Measurements from ENCODE around the gene TMEM190.
A peak's percentile ranks its signal among the peaks of the same experiment; 100 is the strongest.
"Not testable (repeated sequence)": the region's sequence is repeated elsewhere in the genome, so short reads cannot be mapped to it uniquely, and the experiment has no call there.

TMEM190 gene
- long read RNA-seq, donor 1 = 0 reads
- long read RNA-seq, donor 2 = 0 reads
- long read RNA-seq, donor 3 = 0 reads
- long read RNA-seq, donor 4 = 0 reads
- long read RNA-seq, donor 5 = 0 reads
- long read RNA-seq, donor 6, partial matches to known transcripts = 0 of 1 reads
- long read RNA-seq, donor 6, other reads (novel, unspliced or antisense) = 0 of 1 reads
- long read RNA-seq, donor 7 = 0 reads
- long read RNA-seq, donor 8 = 0 reads

GRCh38 chr19:55376241-55376933 lies at the start of gene TMEM190:
TSS of gene TMEM190 (plus strand) at chr19:55376826. CDS start at chr19:55376854, 28 bp downstream.
- peak; percentile 60 for DNase-seq

GRCh38 chr19:55328774-55329318 lies 47.8 kb upstream of the TMEM190 start:
- DNase-seq = not testable (repeated sequence)

DNA sequence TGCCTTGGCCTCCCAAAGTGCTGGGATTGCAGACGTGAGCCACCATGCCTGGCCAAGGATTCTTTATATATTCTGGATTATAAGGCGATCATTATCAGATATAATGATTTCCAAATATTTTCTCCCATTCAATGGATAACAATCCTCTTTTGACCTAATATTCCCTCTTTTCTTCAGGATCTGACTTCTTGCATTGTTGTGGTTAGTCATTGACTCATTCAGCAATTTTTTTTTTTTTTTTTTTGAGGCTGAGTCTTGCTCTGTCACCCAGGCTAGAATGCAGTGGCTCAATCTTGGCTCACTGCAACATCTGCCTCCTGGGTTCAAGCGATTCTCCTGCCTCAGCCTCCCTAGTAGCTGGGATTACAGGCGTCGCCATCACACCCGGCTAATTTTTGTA lies 46.8 kb upstream of the TMEM190 start:
- DNase-seq = not testable (repeated sequence)

DNA sequence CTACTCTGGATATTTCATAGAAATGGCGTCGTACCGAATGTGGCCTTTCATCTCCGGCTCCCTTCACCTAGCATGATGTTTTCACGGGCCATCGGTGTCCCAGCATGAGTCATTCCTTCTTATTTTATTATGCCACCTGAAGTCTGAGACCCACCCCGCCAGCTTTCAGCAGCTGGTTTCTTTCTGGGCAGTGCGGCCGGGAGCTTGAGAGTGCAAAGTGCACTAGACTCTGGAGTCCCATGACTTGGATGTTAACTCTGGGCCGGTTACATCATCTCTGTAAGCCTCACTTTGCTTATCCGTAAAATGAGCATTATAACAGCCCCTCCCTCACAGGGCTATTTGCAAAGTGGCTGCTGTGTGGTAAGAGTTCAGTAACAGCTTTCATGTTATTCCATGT lies 42.8 kb upstream of the TMEM190 start:
- no peak for DNase-seq

DNA sequence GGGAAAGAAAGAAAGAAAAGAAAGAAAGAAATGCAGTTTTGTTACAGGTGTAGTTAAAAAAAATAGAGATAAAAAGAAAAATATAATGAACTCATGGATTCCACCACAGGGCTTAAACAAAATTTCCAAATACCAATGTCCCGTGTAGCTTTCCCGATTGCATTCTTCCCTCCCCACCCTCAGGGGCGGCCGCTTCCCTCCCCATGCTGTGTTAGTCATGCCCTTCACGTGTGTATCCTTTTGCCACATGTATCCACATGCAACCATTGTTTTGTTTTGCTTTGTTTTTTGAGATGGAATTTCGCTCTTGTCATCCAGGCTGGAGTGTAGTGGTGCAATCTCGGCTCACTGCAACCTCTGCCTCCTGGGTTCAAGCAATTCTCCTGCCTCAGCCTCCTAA lies 40.5 kb upstream of the TMEM190 start:
- DNase-seq = no peak

- DNase-seq = peak; percentile 96
Observed at GRCh38 chr19:55339105-55339888, 37.3 kb upstream of the TMEM190 start, which contains the start of gene KMT5C. TSS of gene KMT5C (plus strand) at chr19:55339876. CDS start at chr19:55341937, 2,061 bp downstream.

DNA sequence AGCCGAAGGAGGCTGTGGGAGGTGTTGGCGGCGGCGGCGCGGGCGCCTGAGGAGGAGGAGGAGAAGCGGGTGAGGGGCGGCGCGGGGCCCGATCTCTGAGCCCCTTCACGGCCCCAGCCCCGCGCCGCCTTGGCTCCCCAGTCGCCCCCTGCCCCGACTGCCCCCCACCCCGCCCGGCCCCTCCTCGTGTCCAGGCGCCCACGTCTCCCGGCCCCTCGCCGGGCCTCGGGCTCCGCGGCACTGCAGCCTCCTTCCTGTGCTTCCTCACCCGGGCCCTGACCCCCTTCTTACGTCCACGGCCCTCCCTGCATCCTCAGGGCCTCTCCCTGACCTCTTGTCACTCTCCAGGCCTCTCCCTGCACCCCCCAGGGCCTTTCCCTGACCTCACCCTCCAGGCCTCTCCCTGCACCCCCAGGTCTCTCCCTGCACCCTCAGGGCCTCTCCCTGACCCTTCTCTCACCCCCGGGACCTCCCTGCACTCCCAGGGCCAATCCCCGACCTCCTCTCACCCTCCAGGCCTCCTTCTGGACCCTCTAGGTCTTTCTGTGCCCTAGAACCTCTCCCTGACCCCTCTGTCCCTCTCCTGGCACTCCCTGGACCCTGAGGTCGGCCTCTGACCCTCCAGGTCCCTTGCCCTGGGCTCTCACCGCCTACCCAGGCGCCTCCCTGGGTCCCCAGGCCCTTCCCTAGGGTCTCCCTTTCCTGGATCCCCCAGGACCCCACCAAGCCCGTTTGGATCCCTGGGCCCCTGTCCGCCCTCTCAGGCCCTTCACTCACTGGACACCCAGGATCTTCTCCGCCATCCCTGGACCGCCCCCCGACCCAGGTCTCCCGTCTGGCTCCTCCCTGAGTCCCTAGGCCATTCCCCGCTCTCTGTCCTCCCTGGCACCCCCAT lies 36.5 kb upstream of the TMEM190 start:
- peak; percentile 54 for DNase-seq

GRCh38 chr19:55340784-55341147 lies 35.9 kb upstream of the TMEM190 start:
- DNase-seq = peak; percentile 56

DNA sequence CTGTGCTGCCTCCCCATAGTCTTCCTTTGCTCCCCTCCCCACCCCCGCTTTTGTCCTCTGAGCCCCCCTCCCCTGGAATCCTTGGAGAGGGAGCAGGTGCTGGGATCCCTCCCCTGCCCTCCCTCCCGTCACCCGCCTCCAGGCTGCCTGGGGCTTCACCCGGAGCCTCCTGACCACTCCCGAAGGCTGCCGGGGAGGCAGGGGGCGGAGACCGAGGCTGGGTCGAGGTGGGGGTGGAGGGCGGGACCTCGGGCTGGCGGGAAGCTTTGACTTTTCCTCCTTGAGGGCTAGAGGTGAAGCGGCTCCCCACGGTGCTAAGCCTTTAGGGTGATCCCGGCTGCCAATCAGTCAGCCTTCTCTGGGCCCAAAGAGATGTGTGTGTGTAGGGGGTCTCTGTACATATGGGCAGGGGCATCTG lies 35.4 kb upstream of the TMEM190 start:
- DNase-seq = no peak

GRCh38 chr19:55341595-55342531 lies 34.8 kb upstream of the TMEM190 start:
- no peak for DNase-seq

GRCh38 chr19:55344444-55344843 lies 32.2 kb upstream of the TMEM190 start:
- DNase-seq = no peak

- no peak for DNase-seq
Observed at GRCh38 chr19:55345101-55345817, 31.4 kb upstream of the TMEM190 start.

GRCh38 chr19:55345818-55346724 lies 30.6 kb upstream of the TMEM190 start:
- no peak for DNase-seq

- no peak for DNase-seq
Observed at GRCh38 chr19:55346725-55347441, 29.7 kb upstream of the TMEM190 start.

DNA sequence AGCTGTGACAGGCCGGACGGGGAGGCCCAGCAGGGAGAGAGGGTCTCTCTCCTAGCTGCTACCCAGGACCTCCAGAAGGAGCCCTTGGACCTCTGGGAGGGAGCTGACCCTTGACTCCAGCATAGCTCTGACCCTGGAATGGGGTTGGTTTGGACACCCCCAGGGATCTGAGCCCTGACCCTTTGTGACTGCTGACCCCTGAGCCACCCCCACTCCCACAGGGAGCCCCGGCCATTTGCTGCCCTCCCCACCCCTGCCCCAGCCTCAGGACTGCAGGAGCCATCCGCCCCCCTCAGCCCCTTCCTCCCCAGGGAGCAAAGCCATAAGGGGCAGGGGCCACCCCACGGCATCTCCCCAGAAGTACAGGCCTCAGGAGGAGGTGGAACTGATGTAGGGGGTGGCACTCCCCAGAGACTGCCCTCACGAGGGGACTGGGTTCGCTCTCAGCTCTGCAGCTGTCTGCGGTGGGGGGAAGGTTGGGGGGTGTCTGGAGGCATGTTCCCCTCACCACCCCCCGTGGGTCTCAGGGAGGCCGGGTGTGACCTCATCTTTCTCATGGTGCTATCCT lies 29.1 kb upstream of the TMEM190 start:
- DNase-seq = no peak

GRCh38 chr19:55348317-55349034 lies 28.1 kb upstream of the TMEM190 start:
- DNase-seq = peak; percentile 55

Data from right kidney (tissue), 9 donors.